OCI-LY7 (cell line): ENCODE measurements around the gene PPP2R2B. TPM values are rescaled to one million over a fixed set of nuclear protein-coding genes. Genes with fewer than 3 reads are reported as not detected.

Experiments used
- BruUV-seq: library from RNA; stranded (reverse); fragments of 400-500 nt; replicated peaks from 2 replicates; lab custom pipeline; 2021; lab: Mats Ljungman, UMichigan
- CTCF ChIA-PET: fragments of 300-600 bp; sonication (Branson Sonifier 250); formaldehyde crosslinking; loops from one replicate; lab custom pipeline; 2022; ENCODE audit warnings: antibody characterized with exemption; ENCODE audit not compliant: unreplicated experiment; lab: Charles Lee
- POLR2A ChIA-PET: fragments of 300-600 bp; sonication (Branson Sonifier 250); formaldehyde crosslinking; loops from one replicate; lab custom pipeline; 2022; ENCODE audit warnings: antibody characterized with exemption; lab: Charles Lee
- DNase-seq: peaks from one replicate; pipeline ENCODE4 v3.0.0-alpha.2; 2015; ENCODE audit warnings: low spot score
- H2AFZ ChIP-seq: fragments of 200-600 bp; sonication (generic), shearing (Covaris generic); 2 replicates; pipeline ENCODE4 v1.6.1; 2014; ENCODE audit warnings: mild to moderate bottlenecking, antibody characterized with exemption, low read length, moderate library complexity
- H3K27ac ChIP-seq: fragments of 200-600 bp; sonication (generic); 2 replicates; pipeline ENCODE4 v1.5.1; 2014; ENCODE audit warnings: mixed run types, low read depth, mild to moderate bottlenecking, moderate library complexity, low read length, inconsistent platforms; ENCODE audit not compliant: poor library complexity, severe bottlenecking
- H3K36me3 ChIP-seq: fragments of 200-600 bp; sonication (generic); 2 replicates; pipeline ENCODE4 v1.6.1; 2014; ENCODE audit warnings: mild to moderate bottlenecking, antibody characterized with exemption, low read length, moderate library complexity, mixed read lengths; ENCODE audit not compliant: insufficient read depth
- H3K4me1 ChIP-seq: fragments of 200-600 bp; sonication (generic); 2 replicates; pipeline ENCODE4 v1.5.1; 2014; ENCODE audit warnings: mild to moderate bottlenecking, low read length; ENCODE audit not compliant: insufficient read depth, poor library complexity, severe bottlenecking
- H3K4me2 ChIP-seq: fragments of 200-600 bp; sonication (generic); 2 replicates; pipeline ENCODE4 v1.6.1; 2014; ENCODE audit warnings: mild to moderate bottlenecking, low read length
- H3K4me3 ChIP-seq: fragments of 200-600 bp; sonication (generic); 2 replicates; pipeline ENCODE4 v1.5.1; 2014; ENCODE audit warnings: mild to moderate bottlenecking, low read depth, low read length; ENCODE audit not compliant: poor library complexity, severe bottlenecking
- H3K79me2 ChIP-seq: fragments of 200-600 bp; sonication (generic); 2 replicates; pipeline ENCODE4 v1.6.1; 2016; ENCODE audit warnings: low read depth, mild to moderate bottlenecking, low read length, moderate library complexity, mixed read lengths; ENCODE audit not compliant: insufficient read depth
- H3K9me2 ChIP-seq: fragments of 200-600 bp; sonication (generic); 2 replicates; pipeline ENCODE4 v1.6.1; 2016; ENCODE audit warnings: mild to moderate bottlenecking, low read length, mixed read lengths; ENCODE audit not compliant: insufficient read depth
- H3K9me3 ChIP-seq: fragments of 200-600 bp; sonication (generic); 2 replicates; pipeline ENCODE4 v1.6.1; 2014; ENCODE audit warnings: mild to moderate bottlenecking, mixed run types, low read length, mixed read lengths
- H4K20me1 ChIP-seq: fragments of 200-600 bp; sonication (generic); 2 replicates; pipeline ENCODE4 v1.6.1; 2014; ENCODE audit warnings: mild to moderate bottlenecking, antibody characterized with exemption, low read length, moderate library complexity, mixed read lengths; ENCODE audit not compliant: insufficient read depth
- CTCF ChIP-seq: fragments of 200-600 bp; sonication (generic); conservative IDR thresholded peaks from 2 replicates; pipeline ENCODE4 v1.5.1; 2014; ENCODE audit warnings: mild to moderate bottlenecking, antibody characterized with exemption, low read length, moderate library complexity, mixed read lengths
- EZH2phosphoT487 ChIP-seq: fragments of 200-600 bp; sonication (generic); IDR thresholded peaks from 2 replicates; pipeline ENCODE4 v1.6.1; 2018; ENCODE audit warnings: low read depth, borderline replicate concordance, mild to moderate bottlenecking, mixed run types, antibody characterized with exemption, low read length, moderate library complexity, mixed read lengths
- intact Hi-C: fragments of 100-400 bp; cut with micrococcal nuclease; formaldehyde crosslinking; loops from one replicate; pipeline ENCODE4 v1.10.0; 2022; ENCODE audit not compliant: unreplicated experiment
- total RNA-seq, 2 experiments: library from RNA; depleted of rRNA in 1 of 2; stranded (reverse); fragments of >200 nt in 1 of 2; shearing (Covaris generic) in 1 of 2; gene quantifications; 2 replicates each; pipeline ENCODE4 v1.2.3, GENCODE V29; 2014 to 2022

Gene PPP2R2B
- total RNA-seq, 2 experiments from 2014 or later: not detected

GRCh38 chr5:146584750-146585149 lies 293.8 kb downstream of the PPP2R2B start:
- no peaks in the 10 kb centered on the region for H3K9me2 ChIP-seq
- no peak for DNase-seq
- no peak overlapping the region for H3K4me3 ChIP-seq
- H3K36me3 ChIP-seq: no peaks in the 10 kb centered on the region
- CTCF ChIA-PET: no interaction called here
- intact Hi-C loops: no loop called here
- no peaks in the 10 kb centered on the region for H3K9me3 ChIP-seq
- H3K79me2 ChIP-seq: no peaks in the 10 kb centered on the region
- POLR2A ChIA-PET: interaction anchor here (0.6 kb wide), 1 partner anchor 189 kb away, joined by 3 read pairs; no protein-coding TSS in a partner anchor
- H3K4me1 ChIP-seq: no peaks in the 10 kb centered on the region
- TF ChIP-seq EZH2phosphoT487 (no peak), CTCF (no peak)
- no peaks in the 10 kb centered on the region for H4K20me1 ChIP-seq
- H2AFZ ChIP-seq: no peak overlapping the region
- H3K27ac ChIP-seq: no peak overlapping the region
- H3K4me2 ChIP-seq: no peak overlapping the region
- no TSS peak for BruUV-seq

DNA sequence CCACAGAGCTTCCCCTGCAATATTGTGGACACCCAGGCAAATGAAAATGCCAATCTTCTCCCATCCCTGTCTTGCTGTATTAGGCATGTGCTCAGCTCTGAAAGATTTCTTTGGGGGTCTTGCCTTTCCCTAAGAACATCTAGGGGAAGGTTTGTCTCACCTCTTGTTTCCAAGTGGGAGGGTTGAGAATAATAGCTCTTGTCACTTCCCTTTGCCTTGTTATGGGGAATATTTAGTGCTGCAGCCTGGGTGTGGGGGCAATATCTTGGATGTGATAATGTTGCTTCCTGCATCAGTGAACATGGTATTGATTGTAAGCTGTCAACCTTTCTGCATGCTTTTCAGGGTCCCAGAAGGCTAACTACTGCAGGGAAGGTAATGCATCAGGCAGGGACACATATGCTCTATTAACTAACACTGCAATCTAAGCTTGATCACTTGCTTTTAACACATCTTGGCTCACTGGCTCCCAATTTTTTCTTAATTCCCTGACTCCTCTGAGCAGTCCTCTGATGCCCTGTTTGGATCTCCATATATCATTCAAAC lies 296.4 kb downstream of the PPP2R2B start:
- H3K27ac ChIP-seq: no peak overlapping the region
- no peak for TF ChIP-seq CTCF
- no peak for TF ChIP-seq EZH2phosphoT487
- H3K4me1 ChIP-seq: no peaks in the 10 kb centered on the region
- no peak for DNase-seq
- CTCF ChIA-PET: interaction anchor here (0.5 kb wide), 1 partner anchor 360 kb away, joined by 3 read pairs; no protein-coding TSS in a partner anchor
- H3K36me3 ChIP-seq: no peaks in the 10 kb centered on the region
- H3K79me2 ChIP-seq: no peaks in the 10 kb centered on the region
- BruUV-seq: no TSS peak
- intact Hi-C loops: no loop called here
- POLR2A ChIA-PET: interaction anchor here (0.6 kb wide), 1 partner anchor 892 kb away, joined by 6 read pairs; no protein-coding TSS in a partner anchor
- no peak overlapping the region for H2AFZ ChIP-seq
- no peaks in the 10 kb centered on the region for H3K9me2 ChIP-seq
- no peaks in the 10 kb centered on the region for H3K9me3 ChIP-seq
- H3K4me2 ChIP-seq: no peak overlapping the region
- no peak overlapping the region for H3K4me3 ChIP-seq
- H4K20me1 ChIP-seq: no peaks in the 10 kb centered on the region

GRCh38 chr5:146580237-146580636 lies 298.3 kb downstream of the PPP2R2B start:
- Histone ChIP-seq H3K4me2 (no peak overlapping the region), H4K20me1 (no peaks in the 10 kb centered on the region), H3K79me2 (no peaks in the 10 kb centered on the region), H3K9me3 (no peaks in the 10 kb centered on the region), H3K36me3 (no peaks in the 10 kb centered on the region), H3K4me3 (no peak overlapping the region), H3K4me1 (no peaks in the 10 kb centered on the region), H3K9me2 (no peaks in the 10 kb centered on the region), H3K27ac (no peak overlapping the region), H2AFZ (no peak overlapping the region)
- no peak for DNase-seq
- no TSS peak for BruUV-seq
- POLR2A ChIA-PET: no interaction called here
- intact Hi-C loops: no loop called here
- TF ChIP-seq CTCF (no peak), EZH2phosphoT487 (no peak)
- CTCF ChIA-PET: no interaction called here
